Suprapubic skin (tissue), 3 donors: ENCODE measurements around the gene ULK4.
"Not testable (repeated sequence)": the region's sequence is repeated elsewhere in the genome, so short reads cannot be mapped to it uniquely, and the experiment has no call there.

ENCODE experiments used
- POLR2A ChIP-seq, 2 donors: fragments of 450-650 bp; IDR thresholded peaks; one replicate each; pipeline ENCODE4 v1.6.1; 2017; ENCODE audit warnings: antibody characterized with exemption in 2 of 2, mild to moderate bottlenecking in 2 of 2, moderate library complexity in 2 of 2
- TF ChIP-seq, protein P1 (sequence below), 2 donors: fragments of 200-600 bp in 1 of 2; fragments of 450-650 bp in 1 of 2; sonication (generic) in 1 of 2; IDR thresholded peaks; one replicate each; pipeline ENCODE4 v1.5.1; 2016 to 2019; ENCODE audit warnings: antibody characterized with exemption in 2 of 2, mild to moderate bottlenecking in 1 of 2, moderate library complexity in 1 of 2

DNA sequence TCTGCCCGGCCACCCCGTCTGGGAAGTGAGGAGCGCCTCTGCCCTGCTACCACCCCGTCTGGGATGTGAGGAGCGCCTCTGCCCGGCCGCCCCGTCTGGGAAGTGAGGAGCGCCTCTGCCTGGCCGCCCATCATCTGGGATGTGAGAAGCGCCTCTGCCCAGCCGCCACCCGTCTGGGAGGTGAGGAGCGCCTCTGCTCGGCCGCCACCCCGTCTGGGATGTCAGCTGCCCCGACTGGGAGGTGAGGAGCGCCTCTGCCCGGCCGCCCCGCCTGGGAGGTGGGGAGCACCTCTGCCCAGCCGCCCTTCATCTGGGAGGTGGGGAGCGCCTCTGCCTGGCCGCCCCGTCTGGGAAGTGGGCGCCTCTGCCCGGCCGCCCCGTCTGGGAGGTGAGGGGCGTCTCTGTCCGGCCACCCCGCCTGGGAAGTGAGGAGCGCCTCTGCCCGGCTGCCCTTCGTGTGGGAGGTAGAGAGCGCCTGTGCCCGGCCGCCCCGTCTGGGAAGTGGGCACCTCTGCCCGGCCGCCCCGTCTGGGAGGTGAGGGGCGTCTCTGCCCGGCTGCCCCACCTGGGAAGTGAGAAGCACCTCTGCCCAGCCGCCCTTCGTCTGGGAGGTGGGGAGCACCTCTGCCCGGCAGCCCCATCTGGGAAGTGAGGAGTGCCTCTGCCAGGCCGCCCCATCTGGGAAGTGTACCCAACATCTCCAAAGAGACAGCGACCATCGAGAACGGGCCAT lies 120.8 kb downstream of the ULK4 start:
- TF ChIP-seq, protein P1, sequence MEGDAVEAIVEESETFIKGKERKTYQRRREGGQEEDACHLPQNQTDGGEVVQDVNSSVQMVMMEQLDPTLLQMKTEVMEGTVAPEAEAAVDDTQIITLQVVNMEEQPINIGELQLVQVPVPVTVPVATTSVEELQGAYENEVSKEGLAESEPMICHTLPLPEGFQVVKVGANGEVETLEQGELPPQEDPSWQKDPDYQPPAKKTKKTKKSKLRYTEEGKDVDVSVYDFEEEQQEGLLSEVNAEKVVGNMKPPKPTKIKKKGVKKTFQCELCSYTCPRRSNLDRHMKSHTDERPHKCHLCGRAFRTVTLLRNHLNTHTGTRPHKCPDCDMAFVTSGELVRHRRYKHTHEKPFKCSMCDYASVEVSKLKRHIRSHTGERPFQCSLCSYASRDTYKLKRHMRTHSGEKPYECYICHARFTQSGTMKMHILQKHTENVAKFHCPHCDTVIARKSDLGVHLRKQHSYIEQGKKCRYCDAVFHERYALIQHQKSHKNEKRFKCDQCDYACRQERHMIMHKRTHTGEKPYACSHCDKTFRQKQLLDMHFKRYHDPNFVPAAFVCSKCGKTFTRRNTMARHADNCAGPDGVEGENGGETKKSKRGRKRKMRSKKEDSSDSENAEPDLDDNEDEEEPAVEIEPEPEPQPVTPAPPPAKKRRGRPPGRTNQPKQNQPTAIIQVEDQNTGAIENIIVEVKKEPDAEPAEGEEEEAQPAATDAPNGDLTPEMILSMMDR (IDR thresholded peaks at IDR 0.05): not testable (repeated sequence)
- not testable (repeated sequence) for TF ChIP-seq POLR2A (IDR thresholded peaks at IDR 0.05)
